Gastroesophageal sphincter (tissue), 4 donors: ENCODE data around the gene SLC7A14. TPM values are rescaled to one million over a fixed set of nuclear protein-coding genes. Genes with fewer than 3 reads are reported as not detected.

ENCODE experiments used
- ATAC-seq: fragments of 150-250 bp; one replicate; pipeline ENCODE4 v1.9.1; 2016; ENCODE audit warnings: mild to moderate bottlenecking, moderate library complexity
- H3K27ac ChIP-seq, 4 donors: fragments of 200-600 bp; sonication (generic) in 3 of 4; 1 replicate in 3 of 4; 2 replicates in 1 of 4; pipeline ENCODE4 v1.5.1; 2016 to 2019
- H3K27me3 ChIP-seq: fragments of 200-600 bp; sonication (generic); one replicate; pipeline ENCODE4 v1.5.1; 2019
- H3K36me3 ChIP-seq, 2 donors: fragments of 200-600 bp; sonication (generic); one replicate each; pipeline ENCODE4 v1.5.1; 2019; ENCODE audit warnings: control low read depth in 1 of 2
- H3K4me1 ChIP-seq, 3 donors: fragments of 200-600 bp; sonication (generic); 1 replicate in 2 of 3; 2 replicates in 1 of 3; pipeline ENCODE4 v1.5.1; 2016 to 2019; ENCODE audit warnings: control low read depth in 2 of 3
- H3K4me3 ChIP-seq, 2 donors: fragments of 200-600 bp; sonication (generic); one replicate each; pipeline ENCODE4 v1.5.1; 2019; ENCODE audit warnings: mild to moderate bottlenecking in 1 of 2, moderate library complexity in 1 of 2
- H3K9me3 ChIP-seq, 3 donors: fragments of 200-600 bp; sonication (generic); one replicate each; pipeline ENCODE4 v1.5.1; 2017 to 2019; ENCODE audit warnings: control low read depth in 2 of 3
- EP300 ChIP-seq: sonication (generic); formaldehyde crosslinking; IDR thresholded peaks from one replicate; pipeline ENCODE4 v1.6.1; 2017; ENCODE audit warnings: antibody characterized with exemption, mild to moderate bottlenecking
- POLR2A ChIP-seq, 2 donors: fragments of 450-650 bp; IDR thresholded peaks; one replicate each; pipeline ENCODE4 v1.6.1; 2017; ENCODE audit warnings: antibody characterized with exemption in 2 of 2, mild to moderate bottlenecking in 2 of 2, moderate library complexity in 1 of 2
- POLR2AphosphoS5 ChIP-seq: sonication (generic); formaldehyde crosslinking; IDR thresholded peaks from one replicate; pipeline ENCODE4 v1.6.1; 2017; ENCODE audit warnings: antibody characterized with exemption
- WGBS, 2 donors: methylation state at CpG; one replicate each; pipeline ENCODE4 v1.1.5; 2018; ENCODE audit warnings: low coverage in 1 of 2; 5-methylcytosine and 5-hydroxymethylcytosine counted together
- total RNA-seq, 4 donors: library from RNA; depleted of rRNA; stranded (reverse); fragments of >200 nt; gene quantifications; one replicate each; pipeline ENCODE4 v1.1.0, GENCODE V29; 2016
- TF ChIP-seq, protein P1 (sequence below), 4 experiments: fragments of 200-600 bp in 2 of 4; fragments of 450-650 bp in 2 of 4; sonication (generic) in 1 of 4; IDR thresholded peaks; one replicate each; pipeline ENCODE4 v1.5.1; 2017 to 2019; ENCODE audit warnings: antibody characterized with exemption in 4 of 4, mild to moderate bottlenecking in 2 of 4, moderate library complexity in 2 of 4

Gene SLC7A14
- total RNA-seq, 4 donors from 2014 or later = under 0.01 to 0.99 (median 0.43) TPM

DNA sequence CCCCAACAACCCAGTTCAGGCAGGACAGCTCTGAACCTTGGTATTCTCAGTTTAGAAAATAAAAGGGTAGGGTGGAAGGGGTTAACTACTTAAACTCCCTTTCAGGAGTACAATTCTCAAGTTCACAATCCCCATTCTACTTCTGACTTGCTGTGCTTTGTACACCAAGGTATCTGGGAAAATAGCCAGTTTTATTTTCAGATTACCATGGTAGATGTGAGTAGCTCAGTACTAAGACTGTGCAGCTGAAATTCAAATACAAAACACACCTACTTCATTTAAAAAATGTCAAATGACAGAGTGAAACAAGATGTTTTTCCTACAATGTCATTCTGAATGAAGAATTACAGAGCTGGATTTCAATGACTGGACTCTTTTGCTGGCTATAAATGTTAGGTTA is 27.4 kb downstream of the SLC7A14 start:
- no peaks in the 10 kb centered on the region for H3K36me3 ChIP-seq
- TF ChIP-seq POLR2A (IDR thresholded peaks at IDR 0.05) (no peak), POLR2AphosphoS5 (no peak)
- TF ChIP-seq, protein P1, sequence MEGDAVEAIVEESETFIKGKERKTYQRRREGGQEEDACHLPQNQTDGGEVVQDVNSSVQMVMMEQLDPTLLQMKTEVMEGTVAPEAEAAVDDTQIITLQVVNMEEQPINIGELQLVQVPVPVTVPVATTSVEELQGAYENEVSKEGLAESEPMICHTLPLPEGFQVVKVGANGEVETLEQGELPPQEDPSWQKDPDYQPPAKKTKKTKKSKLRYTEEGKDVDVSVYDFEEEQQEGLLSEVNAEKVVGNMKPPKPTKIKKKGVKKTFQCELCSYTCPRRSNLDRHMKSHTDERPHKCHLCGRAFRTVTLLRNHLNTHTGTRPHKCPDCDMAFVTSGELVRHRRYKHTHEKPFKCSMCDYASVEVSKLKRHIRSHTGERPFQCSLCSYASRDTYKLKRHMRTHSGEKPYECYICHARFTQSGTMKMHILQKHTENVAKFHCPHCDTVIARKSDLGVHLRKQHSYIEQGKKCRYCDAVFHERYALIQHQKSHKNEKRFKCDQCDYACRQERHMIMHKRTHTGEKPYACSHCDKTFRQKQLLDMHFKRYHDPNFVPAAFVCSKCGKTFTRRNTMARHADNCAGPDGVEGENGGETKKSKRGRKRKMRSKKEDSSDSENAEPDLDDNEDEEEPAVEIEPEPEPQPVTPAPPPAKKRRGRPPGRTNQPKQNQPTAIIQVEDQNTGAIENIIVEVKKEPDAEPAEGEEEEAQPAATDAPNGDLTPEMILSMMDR (IDR thresholded peaks at IDR 0.05) = no peak
- no peak for ATAC-seq
- H3K4me1 ChIP-seq = no peaks in the 10 kb centered on the region
- no peaks in the 10 kb centered on the region for H3K9me3 ChIP-seq
- no peak overlapping the region for H3K4me3 ChIP-seq
- no peaks in the 10 kb centered on the region for H3K27me3 ChIP-seq
- H3K27ac ChIP-seq = no peak overlapping the region

DNA sequence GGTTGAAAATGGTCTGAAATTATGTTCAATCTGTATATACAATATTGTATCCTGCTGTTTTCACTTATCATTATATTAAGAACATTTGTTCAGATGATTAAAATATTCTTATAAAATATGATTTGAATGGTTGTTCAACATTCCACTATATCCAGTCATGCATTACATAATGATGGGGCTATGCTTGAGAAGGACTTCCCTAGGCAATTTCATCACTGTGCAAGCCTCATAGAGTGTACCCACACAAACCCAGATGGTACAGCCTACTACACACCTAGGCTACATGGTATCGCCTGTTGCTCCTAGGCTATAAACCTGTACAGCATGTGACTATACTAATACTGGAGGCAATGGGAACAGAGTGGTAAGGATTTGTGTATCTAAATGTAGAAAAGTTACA is 30.5 kb downstream of the SLC7A14 start:
- H3K27me3 ChIP-seq = peaks cover 8% of the 10 kb centered on the region
- H3K27ac ChIP-seq = no peak overlapping the region
- WGBS, 2 donors = 71 to 78% methylated on average over 1 of the region's 1 CpG
- no peaks in the 10 kb centered on the region for H3K36me3 ChIP-seq
- H3K4me3 ChIP-seq = no peak overlapping the region
- TF ChIP-seq EP300 = no peak
- TF ChIP-seq POLR2AphosphoS5 = no peak
- TF ChIP-seq POLR2A (IDR thresholded peaks at IDR 0.05) = no peak
- TF ChIP-seq, protein P1 (IDR thresholded peaks at IDR 0.05) = no peak
- H3K4me1 ChIP-seq = no peaks in the 10 kb centered on the region
- ATAC-seq = no peak
- H3K9me3 ChIP-seq = no peaks in the 10 kb centered on the region

DNA sequence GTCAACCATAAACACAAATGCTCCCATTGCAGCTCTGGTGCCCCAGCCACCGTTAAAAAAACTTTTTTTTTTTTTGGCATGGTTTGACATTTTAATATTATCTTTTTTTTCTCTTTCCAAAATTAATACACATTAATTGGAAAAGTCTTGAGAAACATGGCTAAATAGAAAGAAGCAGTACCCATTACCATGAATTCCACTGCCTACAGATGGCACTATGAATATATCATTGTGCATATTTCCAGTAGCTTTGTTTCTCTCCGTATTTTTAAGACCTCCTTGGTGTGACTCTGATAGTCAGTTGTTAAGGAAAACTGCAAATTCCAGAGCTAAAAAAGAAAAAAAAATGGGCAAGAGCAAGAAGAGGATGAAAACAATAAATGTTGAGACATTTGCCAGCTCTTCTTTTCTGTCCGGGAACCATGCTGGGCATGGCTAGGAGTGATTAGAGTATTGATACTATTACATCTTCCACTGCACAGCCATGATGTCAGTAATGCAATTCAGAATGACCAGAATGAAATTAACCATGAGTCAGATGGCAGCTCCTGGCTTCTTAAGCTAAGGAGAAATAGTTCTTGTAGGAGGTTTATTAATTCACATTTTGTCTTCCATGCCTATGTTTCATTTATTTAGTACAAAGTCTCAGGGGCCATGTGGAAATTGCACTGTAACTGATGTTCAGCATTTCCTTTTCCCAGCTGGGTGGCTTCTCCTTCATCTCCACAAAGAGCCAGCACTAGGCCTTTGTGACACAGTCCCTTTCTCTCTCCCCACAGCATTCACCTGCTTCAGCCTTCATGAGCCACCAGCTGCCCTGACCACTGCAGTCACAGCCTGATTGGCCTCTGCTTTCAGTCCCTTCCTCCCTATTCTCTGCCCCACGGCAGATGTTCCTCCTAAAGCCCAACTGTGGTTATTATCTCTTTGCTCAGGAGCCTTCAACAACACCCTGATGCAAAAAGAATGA is 31.8 kb downstream of the SLC7A14 start:
- Histone ChIP-seq H3K27me3 (peaks cover 8% of the 10 kb centered on the region), H3K36me3 (no peaks in the 10 kb centered on the region), H3K9me3 (no peaks in the 10 kb centered on the region), H3K27ac (no peak overlapping the region), H3K4me3 (no peak overlapping the region), H3K4me1 (no peaks in the 10 kb centered on the region)
- WGBS, 2 donors = 47 to 71% methylated on average over 3 to 4 of the region's 4 CpGs
- no peak for ATAC-seq
- TF ChIP-seq, protein P1 (IDR thresholded peaks at IDR 0.05) = no peak
- TF ChIP-seq POLR2AphosphoS5 (no peak), EP300 (no peak), POLR2A (IDR thresholded peaks at IDR 0.05) (no peak)

DNA sequence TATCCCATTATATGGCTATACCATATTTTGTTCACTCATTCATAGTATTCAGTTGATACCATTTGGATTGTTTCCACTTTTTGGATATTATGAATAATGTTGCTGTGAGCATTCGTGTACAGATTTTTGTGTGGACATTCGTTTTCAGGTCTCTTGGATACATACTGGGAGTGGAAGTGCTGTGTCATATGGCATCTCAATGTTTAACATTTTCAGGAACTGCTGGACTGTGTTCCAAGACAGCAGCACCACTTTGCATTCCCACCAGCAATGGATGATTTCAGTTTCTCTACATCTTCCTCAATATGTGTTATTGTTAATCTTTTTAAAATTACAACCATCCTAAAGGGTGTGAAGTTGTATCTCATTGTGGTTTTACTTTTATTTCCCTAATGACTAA is 34.6 kb downstream of the SLC7A14 start:
- TF ChIP-seq POLR2A (IDR thresholded peaks at IDR 0.05) = no peak
- TF ChIP-seq, protein P1 (IDR thresholded peaks at IDR 0.05) = no peak
- no peak for TF ChIP-seq EP300
- TF ChIP-seq POLR2AphosphoS5 = no peak
- Histone ChIP-seq H3K4me3 (no peak overlapping the region), H3K4me1 (no peaks in the 10 kb centered on the region), H3K27me3 (peaks cover 8% of the 10 kb centered on the region), H3K36me3 (no peaks in the 10 kb centered on the region), H3K9me3 (no peaks in the 10 kb centered on the region), H3K27ac (no peak overlapping the region)
- 25 to 39% methylated on average over 2 of the region's 2 CpGs for WGBS, 2 donors
- ATAC-seq = no peak

DNA sequence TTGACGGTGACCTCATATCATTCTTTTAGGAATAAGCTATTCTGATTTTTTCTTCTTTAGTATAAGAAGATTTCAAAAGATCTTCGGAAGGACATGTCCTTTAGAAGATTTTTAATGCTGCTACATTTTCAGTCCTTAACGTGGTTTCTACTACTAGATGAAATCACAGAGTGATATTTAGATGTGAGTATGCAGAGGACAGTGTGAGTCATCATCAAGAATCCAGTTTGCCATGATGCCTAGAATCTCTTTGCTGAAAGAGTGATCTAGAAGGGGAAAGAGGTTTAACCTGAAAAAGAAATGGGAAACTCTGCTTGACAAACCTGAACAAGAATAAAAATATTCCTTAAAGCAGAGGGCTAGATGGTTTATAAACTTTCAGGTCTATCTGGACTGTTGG is 43.2 kb downstream of the SLC7A14 start:
- TF ChIP-seq, protein P1 (IDR thresholded peaks at IDR 0.05) = no peak
- TF ChIP-seq EP300 = no peak
- TF ChIP-seq POLR2A (IDR thresholded peaks at IDR 0.05) = no peak
- TF ChIP-seq POLR2AphosphoS5 = no peak
- H3K9me3 ChIP-seq = no peaks in the 10 kb centered on the region
- ATAC-seq = no peak
- no peak overlapping the region for H3K4me3 ChIP-seq
- 86% methylated on average over 3 of the region's 3 CpGs for WGBS, 2 donors
- no peak overlapping the region for H3K27ac ChIP-seq
- H3K4me1 ChIP-seq = no peaks in the 10 kb centered on the region
- no peaks in the 10 kb centered on the region for H3K27me3 ChIP-seq
- H3K36me3 ChIP-seq = no peaks in the 10 kb centered on the region
